ENCODE measurements around the gene QRSL1. TPM values are rescaled to one million over a fixed set of nuclear protein-coding genes. Genes with fewer than 3 reads are reported as not detected.

The QRSL1 gene
- total RNA-seq, 2 experiments from 2014 or later = 63.9 to 71.8 TPM

- Histone ChIP-seq H3K9me3 (ENCODE audit: low read length) (peaks cover 14% of the 10 kb centered on the region; the same call in 1 of the 2 replicates), H3K9me2 (ENCODE audit: insufficient read depth, low read length) (no peaks in the 10 kb centered on the region), H3K4me3 (ENCODE audit: low read depth, low read length, poor library complexity, severe bottlenecking) (no peak overlapping the region), H3K4me2 (ENCODE audit: low read length) (peak overlapping the region; percentile 9; the same call in 1 of the 2 replicates), H4K20me1 (ENCODE audit: insufficient read depth, low read length) (no peaks in the 10 kb centered on the region), H3K4me1 (ENCODE audit: insufficient read depth, low read length, poor library complexity, severe bottlenecking) (peaks cover 62% of the 10 kb centered on the region), H2AFZ (ENCODE audit: low read length) (no peak overlapping the region), H3K27ac (ENCODE audit: low read depth, low read length, poor library complexity, severe bottlenecking) (peak overlapping the region; percentile 23), H3K36me3 (ENCODE audit: insufficient read depth, low read length) (peaks cover 89% of the 10 kb centered on the region), H3K79me2 (ENCODE audit: insufficient read depth, low read depth, low read length) (peaks cover 41% of the 10 kb centered on the region; the same call in 1 of the 2 replicates)
- intact Hi-C loops (cut with micrococcal nuclease; ENCODE audit: unreplicated experiment) = loop anchor here (1.0 to 5.0 kb wide), 4 partner anchors 17 to 93 kb away; no protein-coding TSS in a partner anchor
- TF ChIP-seq CTCF (conservative IDR thresholded peaks at IDR 0.05; ENCODE audit: low read length) = peak; percentile 84
- TF ChIP-seq EZH2phosphoT487 (IDR thresholded peaks at IDR 0.05; ENCODE audit: borderline replicate concordance, low read depth, low read length) = no peak
- CTCF ChIA-PET (ENCODE audit: unreplicated experiment) = interaction anchor here (0.6 to 0.8 kb wide), 2 partner anchors 26 to 50 kb away, joined by 3 to 4 read pairs; no protein-coding TSS in a partner anchor
- BruUV-seq (replicated peaks) = no TSS peak
- DNase-seq (ENCODE audit: low spot score) = peak; percentile 82
- POLR2A ChIA-PET = interaction anchor here (0.6 to 14.6 kb wide), 8 partner anchors 9 to 424 kb away, joined by 3 to 295 read pairs (median 4); partner anchors contain the start of genes CD24, QRSL1 and RTN4IP1
Observed at GRCh38 chr6:106609699-106610098, 19.7 kb upstream of the QRSL1 start.

GRCh38 chr6:106611030-106611429 lies 18.3 kb upstream of the QRSL1 start:
- POLR2A ChIA-PET = interaction anchor here (0.8 to 14.6 kb wide), 7 partner anchors 11 to 363 kb away, joined by 3 to 295 read pairs (median 3); partner anchors contain the start of genes CD24, QRSL1 and RTN4IP1
- Histone ChIP-seq H3K36me3 (ENCODE audit: insufficient read depth, low read length) (peaks cover 92% of the 10 kb centered on the region), H2AFZ (ENCODE audit: low read length) (no peak overlapping the region), H3K4me1 (ENCODE audit: insufficient read depth, low read length, poor library complexity, severe bottlenecking) (peaks cover 74% of the 10 kb centered on the region), H3K9me2 (ENCODE audit: insufficient read depth, low read length) (no peaks in the 10 kb centered on the region), H4K20me1 (ENCODE audit: insufficient read depth, low read length) (no peaks in the 10 kb centered on the region), H3K4me2 (ENCODE audit: low read length) (peak overlapping the region; percentile 22; the same call in 1 of the 2 replicates), H3K4me3 (ENCODE audit: low read depth, low read length, poor library complexity, severe bottlenecking) (no peak overlapping the region), H3K9me3 (ENCODE audit: low read length) (peaks cover 14% of the 10 kb centered on the region; the same call in 1 of the 2 replicates), H3K79me2 (ENCODE audit: insufficient read depth, low read depth, low read length) (peaks cover 48% of the 10 kb centered on the region; the same call in 1 of the 2 replicates), H3K27ac (ENCODE audit: low read depth, low read length, poor library complexity, severe bottlenecking) (peak overlapping the region; percentile 39)
- BruUV-seq (replicated peaks) = no TSS peak
- TF ChIP-seq EZH2phosphoT487 (IDR thresholded peaks at IDR 0.05; ENCODE audit: borderline replicate concordance, low read depth, low read length) (no peak), CTCF (conservative IDR thresholded peaks at IDR 0.05; ENCODE audit: low read length) (no peak)
- no peak for DNase-seq (ENCODE audit: low spot score)
- intact Hi-C loops (cut with micrococcal nuclease; ENCODE audit: unreplicated experiment) = loop anchor here (2.0 to 5.0 kb wide), 2 partner anchors 16 to 56 kb away; no protein-coding TSS in a partner anchor
- CTCF ChIA-PET (ENCODE audit: unreplicated experiment) = no interaction called here

All from OCI-LY7 (cell line).